ENCODE results near the gene FGF21. TPM values are rescaled to one million over a fixed set of nuclear protein-coding genes. Genes with fewer than 3 reads are reported as not detected.
A peak's percentile ranks its signal among the peaks of the same experiment; 100 is the strongest.
"Not testable (repeated sequence)": the region's sequence is repeated elsewhere in the genome, so short reads cannot be mapped to it uniquely, and the experiment has no call there.

The FGF21 gene
- total and polyA plus RNA-seq, 9 donors = 0.25 TPM; not detected in 8

DNA sequence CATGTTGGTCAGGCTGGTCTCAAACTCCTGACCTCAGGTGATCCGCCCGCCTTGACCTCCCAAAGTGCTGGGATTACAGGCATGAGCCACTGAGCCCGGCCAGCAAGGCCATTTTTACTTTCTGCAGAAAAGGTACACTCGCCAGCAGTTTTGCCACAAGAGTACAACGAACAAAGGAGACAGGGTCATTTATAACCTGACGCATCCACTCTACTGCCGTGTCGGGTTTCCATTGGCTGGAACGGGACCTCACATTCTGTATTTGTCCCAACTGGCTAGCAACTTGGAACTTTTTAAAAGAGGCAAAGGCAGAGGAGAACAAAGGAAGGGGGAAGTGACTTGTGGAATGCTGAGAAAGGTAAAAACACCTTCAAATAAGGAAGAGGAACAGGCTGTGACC is 32.0 kb downstream of the FGF21 start:
- H3K9me3 ChIP-seq (replicated peaks; ENCODE audit: control insufficient read depth, low read depth, low read length); H3K27ac ChIP-seq (ENCODE audit: low read length); H3K4me3 ChIP-seq (ENCODE audit: low read length); H3K27me3 ChIP-seq (ENCODE audit: control insufficient read depth, insufficient read depth, low read length); H3K36me3 ChIP-seq (ENCODE audit: control insufficient read depth, insufficient read depth, low read length); DNase-seq; H3K4me1 ChIP-seq (ENCODE audit: control insufficient read depth, insufficient read depth, low read length): not testable (repeated sequence)
- WGBS (ENCODE audit: insufficient coverage) = 92% methylated on average over 9 of the region's 9 CpGs

DNA sequence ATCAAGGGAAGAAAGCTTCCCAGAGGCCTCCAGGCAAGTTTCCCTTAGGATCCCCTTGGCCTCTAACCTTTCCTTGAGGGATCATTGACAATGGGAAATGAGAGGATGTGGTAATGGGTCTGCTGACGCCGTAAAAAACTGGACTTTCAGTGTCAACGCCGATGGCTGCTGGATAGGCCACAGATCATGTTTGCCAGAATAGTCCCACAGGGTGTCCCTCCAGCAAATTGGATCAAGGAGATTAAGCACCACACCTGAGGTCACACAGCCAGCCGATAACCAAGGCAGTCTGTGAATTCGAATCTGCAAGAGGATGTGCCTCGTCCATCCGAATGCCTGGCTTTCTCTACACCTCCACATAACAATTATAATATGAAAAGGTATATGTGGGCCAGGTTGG is 37.9 kb downstream of the FGF21 start:
- H3K27me3 ChIP-seq (ENCODE audit: control insufficient read depth, insufficient read depth, low read length) = no peaks in the 10 kb centered on the region
- 79% methylated on average over 4 of the region's 8 CpGs for WGBS (ENCODE audit: insufficient coverage)

DNA sequence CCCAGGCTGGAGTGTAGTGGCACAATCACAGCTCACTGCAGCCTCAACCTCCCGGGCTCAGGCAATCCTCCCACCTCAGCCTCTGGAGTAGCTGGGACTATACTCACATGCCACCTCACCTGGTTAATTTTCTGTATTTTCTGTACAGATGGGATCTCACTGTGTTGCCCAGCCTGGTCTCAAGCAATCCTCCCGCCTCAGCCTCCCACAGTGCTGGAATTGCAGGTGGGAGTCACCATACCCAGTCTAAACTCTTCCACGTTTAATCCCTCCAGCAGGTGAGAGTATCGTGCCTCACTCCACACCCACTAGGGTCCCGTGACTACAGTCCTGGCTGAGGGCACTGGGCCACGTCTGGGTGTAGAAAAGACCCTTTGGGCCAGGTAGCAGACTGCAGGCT is 39.0 kb downstream of the FGF21 start:
- Histone ChIP-seq H3K27ac (ENCODE audit: low read length) (no peak overlapping the region), H3K4me3 (ENCODE audit: low read length) (no peak overlapping the region), H3K9me3 (replicated peaks; ENCODE audit: control insufficient read depth, low read depth, low read length) (no peaks in the 10 kb centered on the region), H3K27me3 (ENCODE audit: control insufficient read depth, insufficient read depth, low read length) (no peaks in the 10 kb centered on the region), H3K36me3 (ENCODE audit: control insufficient read depth, insufficient read depth, low read length) (no peaks in the 10 kb centered on the region), H3K4me1 (ENCODE audit: control insufficient read depth, insufficient read depth, low read length) (peaks cover 17% of the 10 kb centered on the region)
- WGBS (ENCODE audit: insufficient coverage) = 86% methylated on average over 4 of the region's 6 CpGs
- no peak for DNase-seq

More for the DNA sequence above, 37.9 kb downstream of the FGF21 start:
- no peaks in the 10 kb centered on the region for H3K36me3 ChIP-seq (ENCODE audit: control insufficient read depth, insufficient read depth, low read length)
- H3K9me3 ChIP-seq (replicated peaks; ENCODE audit: control insufficient read depth, low read depth, low read length) = no peaks in the 10 kb centered on the region
- no peak for DNase-seq
- no peak overlapping the region for H3K4me3 ChIP-seq (ENCODE audit: low read length)
- no peak overlapping the region for H3K27ac ChIP-seq (ENCODE audit: low read length)
- peaks cover 12% of the 10 kb centered on the region for H3K4me1 ChIP-seq (ENCODE audit: control insufficient read depth, insufficient read depth, low read length)

DNA sequence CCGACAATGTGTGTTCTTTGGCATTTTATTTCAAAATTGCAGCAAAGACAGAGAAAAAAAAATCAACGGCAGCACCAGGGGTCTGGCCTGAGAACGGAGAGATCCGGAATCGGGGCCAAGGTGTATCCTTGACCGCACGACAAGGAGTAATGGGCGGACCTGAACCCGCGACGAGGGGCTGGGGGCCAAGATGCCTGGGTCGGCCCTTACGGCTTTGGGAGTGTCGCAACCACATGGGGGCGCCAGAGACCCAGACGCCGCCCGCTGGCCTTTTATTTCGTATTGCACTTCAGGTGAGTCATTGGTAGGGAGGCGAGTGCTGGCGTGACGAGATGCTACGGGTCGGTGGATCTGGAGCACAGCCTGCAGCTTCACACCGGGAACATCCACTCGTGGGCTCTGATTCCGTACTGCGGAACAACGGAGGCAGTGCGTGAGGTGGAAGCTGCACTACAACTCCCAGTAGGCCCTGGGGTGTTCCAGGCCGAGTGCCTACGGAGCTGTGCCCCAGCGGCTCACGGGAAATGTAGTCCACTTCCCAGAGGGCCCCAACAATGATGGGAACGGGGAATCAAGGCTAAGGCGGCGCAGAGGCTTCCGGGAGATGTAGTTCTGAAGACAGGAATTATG is 39.8 kb downstream of the FGF21 start:
- H3K4me1 ChIP-seq (ENCODE audit: control insufficient read depth, insufficient read depth, low read length) = peaks cover 19% of the 10 kb centered on the region
- peak overlapping the region; percentile 56 for H3K4me3 ChIP-seq (ENCODE audit: low read length)
- 2% methylated on average over 38 of the region's 38 CpGs for whole genome bisulfite sequencing (ENCODE audit: insufficient coverage)

DNA sequence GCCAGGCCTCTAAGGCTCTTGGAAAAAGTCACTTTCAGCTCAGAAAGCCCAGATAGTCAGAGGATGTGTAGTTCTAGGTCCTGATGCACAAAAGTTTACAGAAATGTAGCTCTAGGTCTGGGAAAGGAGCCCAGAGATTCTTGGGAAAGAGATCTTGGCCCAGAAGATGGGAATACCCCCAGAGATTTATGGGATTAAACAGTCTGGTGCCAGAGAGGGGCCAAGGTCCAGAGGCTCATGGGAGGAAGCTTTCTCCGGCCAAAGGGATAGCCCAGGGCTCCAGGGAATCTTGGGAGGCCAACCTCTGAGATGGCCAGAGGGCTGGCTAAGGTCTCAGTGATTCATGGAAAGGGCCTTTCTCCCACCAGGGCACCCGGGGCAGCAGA is 40.4 kb downstream of the FGF21 start:
- H3K27me3 ChIP-seq (ENCODE audit: control insufficient read depth, insufficient read depth, low read length) = no peaks in the 10 kb centered on the region
- no peak overlapping the region for H3K4me3 ChIP-seq (ENCODE audit: low read length)
- DNase-seq = no peak
- peak overlapping the region; percentile 88 for H3K27ac ChIP-seq (ENCODE audit: low read length)
- no peaks in the 10 kb centered on the region for H3K36me3 ChIP-seq (ENCODE audit: control insufficient read depth, insufficient read depth, low read length)
- peaks cover 19% of the 10 kb centered on the region for H3K4me1 ChIP-seq (ENCODE audit: control insufficient read depth, insufficient read depth, low read length)
- no peaks in the 10 kb centered on the region for H3K9me3 ChIP-seq (replicated peaks; ENCODE audit: control insufficient read depth, low read depth, low read length)
- 46% methylated on average over 2 of the region's 2 CpGs for WGBS (ENCODE audit: insufficient coverage)

More for the DNA sequence above, 39.8 kb downstream of the FGF21 start:
- no peaks in the 10 kb centered on the region for H3K27me3 ChIP-seq (ENCODE audit: control insufficient read depth, insufficient read depth, low read length)
- DNase-seq = peak; percentile 98
- H3K27ac ChIP-seq (ENCODE audit: low read length) = peak overlapping the region; percentile 88
- no peaks in the 10 kb centered on the region for H3K9me3 ChIP-seq (replicated peaks; ENCODE audit: control insufficient read depth, low read depth, low read length)
- no peaks in the 10 kb centered on the region for H3K36me3 ChIP-seq (ENCODE audit: control insufficient read depth, insufficient read depth, low read length)

DNA sequence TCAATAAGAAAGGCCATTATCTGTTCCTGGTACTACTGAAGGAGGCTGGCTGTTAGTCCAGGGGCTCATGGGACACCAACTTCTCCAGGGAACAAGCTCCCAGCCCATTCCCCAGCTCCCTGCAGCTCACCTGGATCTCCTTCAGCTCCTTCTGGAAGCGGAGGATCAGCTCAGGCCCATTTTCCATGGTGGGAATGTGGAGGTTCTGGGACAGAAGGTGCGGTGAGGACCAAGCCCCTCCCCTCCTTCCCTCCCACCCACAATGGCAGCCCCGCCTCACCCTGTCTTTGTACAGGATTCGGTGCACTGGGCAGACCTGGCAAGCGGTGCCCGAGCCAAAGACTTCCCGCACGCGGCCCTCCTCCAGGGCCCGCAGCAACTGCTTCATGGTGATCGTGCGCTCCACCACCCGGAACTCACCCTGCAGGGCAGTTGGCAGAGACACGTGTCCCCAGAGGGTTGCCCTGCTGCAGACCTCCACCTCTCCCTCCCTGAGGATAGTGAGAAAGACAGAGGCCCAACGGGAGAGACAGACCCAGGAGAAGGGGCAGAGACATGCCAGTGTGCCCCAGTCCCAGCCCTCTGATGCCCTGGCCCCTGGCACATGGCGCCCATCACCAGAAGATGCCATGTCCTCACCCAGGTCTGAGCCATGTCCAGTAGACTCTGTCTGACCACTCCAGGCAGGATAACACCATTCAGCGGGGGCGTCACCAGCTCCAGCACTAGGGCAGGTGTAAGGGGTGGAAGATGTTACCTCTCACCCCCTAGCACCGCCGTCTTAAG is 41.2 kb downstream of the FGF21 start:
- Histone ChIP-seq H3K9me3 (replicated peaks; ENCODE audit: control insufficient read depth, low read depth, low read length) (no peaks in the 10 kb centered on the region), H3K27me3 (ENCODE audit: control insufficient read depth, insufficient read depth, low read length) (no peaks in the 10 kb centered on the region), H3K27ac (ENCODE audit: low read length) (peak overlapping the region; percentile 88), H3K4me1 (ENCODE audit: control insufficient read depth, insufficient read depth, low read length) (peaks cover 19% of the 10 kb centered on the region), H3K36me3 (ENCODE audit: control insufficient read depth, insufficient read depth, low read length) (no peaks in the 10 kb centered on the region), H3K4me3 (ENCODE audit: low read length) (no peak overlapping the region)
- WGBS (ENCODE audit: insufficient coverage) = 93% methylated on average over 12 of the region's 20 CpGs
- no peak for DNase-seq

DNA sequence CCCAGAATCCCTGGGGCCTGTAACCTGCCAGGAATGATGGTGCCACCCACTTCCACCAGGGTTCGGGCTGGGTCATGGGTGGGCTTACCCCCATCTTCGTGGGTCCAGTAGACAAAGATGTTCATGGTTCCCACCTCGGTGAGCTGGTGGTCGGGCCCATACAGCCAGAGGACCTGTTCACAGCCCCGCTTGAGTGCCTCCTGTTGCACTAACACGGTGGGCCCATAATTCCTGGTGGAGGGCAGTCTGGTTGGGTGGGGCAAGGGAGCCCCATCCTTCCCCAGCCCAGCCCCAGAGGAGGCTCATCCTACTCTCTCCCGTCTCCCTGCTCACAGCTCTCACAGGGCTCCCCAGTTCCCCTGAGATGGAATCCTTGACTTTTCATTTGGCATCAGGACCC is 41.8 kb downstream of the FGF21 start:
- peaks cover 19% of the 10 kb centered on the region for H3K4me1 ChIP-seq (ENCODE audit: control insufficient read depth, insufficient read depth, low read length)
- H3K4me3 ChIP-seq (ENCODE audit: low read length) = no peak overlapping the region
- H3K9me3 ChIP-seq (replicated peaks; ENCODE audit: control insufficient read depth, low read depth, low read length) = no peaks in the 10 kb centered on the region
- no peak for DNase-seq
- 84% methylated on average over 6 of the region's 7 CpGs for WGBS (ENCODE audit: insufficient coverage)
- H3K27me3 ChIP-seq (ENCODE audit: control insufficient read depth, insufficient read depth, low read length) = no peaks in the 10 kb centered on the region
- H3K36me3 ChIP-seq (ENCODE audit: control insufficient read depth, insufficient read depth, low read length) = no peaks in the 10 kb centered on the region
- H3K27ac ChIP-seq (ENCODE audit: low read length) = no peak overlapping the region

DNA sequence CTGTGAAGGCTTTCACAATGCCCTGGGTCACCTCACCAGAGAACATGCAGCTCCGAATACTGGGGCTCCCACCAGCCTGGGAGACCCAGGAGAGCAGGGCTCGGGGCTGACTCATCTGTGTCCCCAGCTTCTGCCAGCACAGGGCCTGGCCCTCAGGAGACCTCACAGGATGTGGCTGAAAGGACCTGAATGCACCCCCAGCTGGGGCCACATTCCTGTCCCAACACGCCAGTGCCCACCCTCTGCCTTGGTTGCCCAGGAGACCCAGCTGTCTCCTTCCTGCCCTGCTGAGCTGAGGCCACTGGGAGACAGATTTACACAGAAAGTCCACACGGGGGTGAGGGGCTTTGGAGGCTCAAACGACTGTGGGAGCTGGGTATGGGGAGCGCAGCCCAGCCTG is 43.6 kb downstream of the FGF21 start:
- 61% methylated on average over 4 of the region's 6 CpGs for WGBS (ENCODE audit: insufficient coverage)
- H3K27ac ChIP-seq (ENCODE audit: low read length) = peak overlapping the region; percentile 18
- DNase-seq = no peak
- no peak overlapping the region for H3K4me3 ChIP-seq (ENCODE audit: low read length)
- no peaks in the 10 kb centered on the region for H3K9me3 ChIP-seq (replicated peaks; ENCODE audit: control insufficient read depth, low read depth, low read length)
- H3K36me3 ChIP-seq (ENCODE audit: control insufficient read depth, insufficient read depth, low read length) = no peaks in the 10 kb centered on the region
- H3K27me3 ChIP-seq (ENCODE audit: control insufficient read depth, insufficient read depth, low read length) = no peaks in the 10 kb centered on the region
- peaks cover 19% of the 10 kb centered on the region for H3K4me1 ChIP-seq (ENCODE audit: control insufficient read depth, insufficient read depth, low read length)

DNA sequence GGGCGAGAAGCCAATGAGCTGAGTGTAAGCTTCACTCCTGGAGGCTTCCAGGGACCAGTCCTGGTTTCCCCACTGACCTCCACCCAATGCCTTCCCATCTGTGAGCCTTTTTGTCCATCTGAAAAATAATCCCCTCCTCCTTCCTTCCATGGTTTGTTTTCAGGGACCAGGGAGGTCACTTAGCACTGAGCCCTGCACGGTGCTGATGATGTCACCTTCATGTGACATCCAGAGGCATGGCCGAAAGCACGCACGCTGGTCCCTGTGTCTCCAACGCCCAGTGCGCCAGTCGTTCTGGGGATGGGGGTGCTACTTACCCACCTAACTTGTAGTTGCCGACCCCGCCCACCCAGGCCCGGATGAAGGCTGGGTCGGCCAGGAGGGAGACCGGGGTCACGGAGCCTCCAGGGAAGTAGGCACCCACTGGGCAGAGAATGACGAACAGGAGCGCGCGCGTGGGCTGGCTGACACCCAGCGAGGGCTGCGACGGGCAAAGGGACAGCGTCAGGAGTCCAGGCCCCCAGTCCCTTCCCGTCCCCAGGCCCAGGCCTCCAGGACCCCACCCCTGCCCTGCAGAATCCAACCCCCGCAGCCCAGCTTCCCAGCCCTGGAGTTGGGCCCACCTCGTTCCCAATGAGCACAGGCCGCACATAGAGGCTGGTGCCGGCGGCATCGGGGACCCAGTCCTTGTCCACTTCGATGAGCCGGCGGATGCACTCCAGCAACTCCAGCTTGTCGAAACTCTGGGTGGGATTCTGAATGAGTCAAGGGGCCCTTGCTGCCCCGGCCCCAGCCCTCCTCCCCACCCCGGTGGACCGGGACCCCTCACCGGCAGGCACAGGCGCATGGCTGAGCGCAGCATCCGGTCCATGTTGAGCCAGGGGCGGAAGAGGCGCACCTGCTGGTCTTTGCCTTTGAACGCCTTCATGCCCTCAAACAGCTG is 44.3 kb downstream of the FGF21 start:
- no peaks in the 10 kb centered on the region for H3K9me3 ChIP-seq (replicated peaks; ENCODE audit: control insufficient read depth, low read depth, low read length)
- H3K4me1 ChIP-seq (ENCODE audit: control insufficient read depth, insufficient read depth, low read length) = peaks cover 19% of the 10 kb centered on the region
- H3K27ac ChIP-seq (ENCODE audit: low read length) = peak overlapping the region; percentile 18
- no peak overlapping the region for H3K4me3 ChIP-seq (ENCODE audit: low read length)
- DNase-seq = no peak
- H3K27me3 ChIP-seq (ENCODE audit: control insufficient read depth, insufficient read depth, low read length) = no peaks in the 10 kb centered on the region
- WGBS (ENCODE audit: insufficient coverage) = 89% methylated on average over 33 of the region's 44 CpGs
- no peaks in the 10 kb centered on the region for H3K36me3 ChIP-seq (ENCODE audit: control insufficient read depth, insufficient read depth, low read length)

DNA sequence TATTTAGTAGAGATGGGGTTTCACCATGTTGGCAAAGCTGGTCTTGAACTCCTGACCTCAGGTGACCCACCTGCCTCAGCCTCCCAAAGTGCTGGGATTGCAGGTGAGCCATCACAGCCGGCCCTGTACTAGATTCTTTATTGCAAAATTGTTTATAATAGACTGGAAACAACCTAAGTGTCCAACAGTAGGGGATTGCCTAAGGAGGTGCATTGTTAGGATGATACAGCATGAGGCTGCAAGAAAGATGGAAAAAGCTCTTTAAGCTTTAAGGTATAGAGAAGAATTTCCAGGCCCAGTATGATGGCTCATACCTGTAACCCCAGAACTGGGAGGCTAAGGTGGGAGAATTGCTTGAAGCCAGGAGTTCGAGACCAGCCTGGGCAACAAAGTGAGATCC is 47.3 kb downstream of the FGF21 start:
- no peak for DNase-seq
- H3K36me3 ChIP-seq (ENCODE audit: control insufficient read depth, insufficient read depth, low read length) = peaks cover 4% of the 10 kb centered on the region
- H3K4me3 ChIP-seq (ENCODE audit: low read length) = no peak overlapping the region
- no peak overlapping the region for H3K27ac ChIP-seq (ENCODE audit: low read length)
- no peaks in the 10 kb centered on the region for H3K27me3 ChIP-seq (ENCODE audit: control insufficient read depth, insufficient read depth, low read length)
- WGBS (ENCODE audit: insufficient coverage) = 88% methylated on average over 1 of the region's 2 CpGs
- H3K9me3 ChIP-seq (replicated peaks; ENCODE audit: control insufficient read depth, low read depth, low read length) = no peaks in the 10 kb centered on the region
- peaks cover 6% of the 10 kb centered on the region for H3K4me1 ChIP-seq (ENCODE audit: control insufficient read depth, insufficient read depth, low read length)

All from muscle of leg (tissue), 11 donors.